ENCODE data around the gene IL17RE. TPM values are rescaled to one million over a fixed set of nuclear protein-coding genes. Genes with fewer than 3 reads are reported as not detected.
A peak's percentile ranks its signal among the peaks of the same experiment; 100 is the strongest.
"Not testable (repeated sequence)": the region's sequence is repeated elsewhere in the genome, so short reads cannot be mapped to it uniquely, and the experiment has no call there.

The IL17RE gene
- total RNA-seq (2022): 77.3 and 82.9 TPM in 2 replicates
- percentile 84 among the genes with signal in this experiment for Bru-seq, nascent RNA
- percentile 83 among the genes with signal in this experiment for BruChase-seq, experiment 1, labeled RNA remaining after a 2-hour chase
- BruChase-seq, experiment 2, labeled RNA remaining after a 6-hour chase: percentile 82 among the genes with signal in this experiment
- long read RNA-seq, partial matches to known transcripts: 1 of 9 reads
- long read RNA-seq, other reads (novel, unspliced or antisense): 8 of 9 reads

GRCh38 chr3:9902372-9903237, at the start of gene IL17RE:
TSS of gene IL17RE (plus strand) at chr3:9902848. CDS start at chr3:9902933, 85 bp downstream.
- no peaks in the 10 kb centered on the region for H3K27me3 ChIP-seq (replicated peaks; ENCODE audit: control insufficient read depth, insufficient read depth, low read length)
- intact Hi-C loops (cut with micrococcal nuclease; ENCODE audit: unreplicated experiment): loop anchor here (1.0 kb wide), 4 partner anchors 13 to 54 kb away; partner anchors contain the start of gene CRELD1
- peak within 1 kb of the TSS; percentile 90 for H3K27ac Mint-ChIP-seq (ENCODE audit: unreplicated experiment)
- ChIA-PET CTCF (interaction anchor here (0.7 to 3.1 kb wide), 5 partner anchors 13 to 44 kb away, joined by 3 to 14 read pairs (median 5); partner anchors contain the start of gene IL17RC), POLR2A (interaction anchor here (0.5 to 2.2 kb wide), 6 partner anchors 10 to 110 kb away, joined by 3 to 30 read pairs (median 8); partner anchors contain the start of genes ARPC4, CRELD1 and IL17RC)
- no TSS peak for BruUV-seq (replicated peaks)
- no peaks in the 10 kb centered on the region for H3K27me3 Mint-ChIP-seq (ENCODE audit: insufficient read depth, unreplicated experiment)
- H3K36me3 ChIP-seq (ENCODE audit: control insufficient read depth, insufficient read depth, low read length): no peaks in the 10 kb centered on the region; the same call in none of the 2 replicates
- peak within 1 kb of the TSS; percentile 54 for H3K4me3 ChIP-seq (ENCODE audit: low read depth, low read length)
- H3K36me3 Mint-ChIP-seq (ENCODE audit: insufficient read depth, unreplicated experiment): peaks cover 50% of the 10 kb centered on the region
- H3K4me3 Mint-ChIP-seq (ENCODE audit: unreplicated experiment): peak within 1 kb of the TSS; percentile 94
- peaks cover 4% of the 10 kb centered on the region for H3K9me3 ChIP-seq
- peaks cover 50% of the 10 kb centered on the region for H3K4me1 ChIP-seq
- peaks cover 23% of the 10 kb centered on the region for H3K4me1 Mint-ChIP-seq (ENCODE audit: low read depth, unreplicated experiment)
- peak; percentile 78 to 79 for DNase-seq
- TF ChIP-seq, protein P1, sequence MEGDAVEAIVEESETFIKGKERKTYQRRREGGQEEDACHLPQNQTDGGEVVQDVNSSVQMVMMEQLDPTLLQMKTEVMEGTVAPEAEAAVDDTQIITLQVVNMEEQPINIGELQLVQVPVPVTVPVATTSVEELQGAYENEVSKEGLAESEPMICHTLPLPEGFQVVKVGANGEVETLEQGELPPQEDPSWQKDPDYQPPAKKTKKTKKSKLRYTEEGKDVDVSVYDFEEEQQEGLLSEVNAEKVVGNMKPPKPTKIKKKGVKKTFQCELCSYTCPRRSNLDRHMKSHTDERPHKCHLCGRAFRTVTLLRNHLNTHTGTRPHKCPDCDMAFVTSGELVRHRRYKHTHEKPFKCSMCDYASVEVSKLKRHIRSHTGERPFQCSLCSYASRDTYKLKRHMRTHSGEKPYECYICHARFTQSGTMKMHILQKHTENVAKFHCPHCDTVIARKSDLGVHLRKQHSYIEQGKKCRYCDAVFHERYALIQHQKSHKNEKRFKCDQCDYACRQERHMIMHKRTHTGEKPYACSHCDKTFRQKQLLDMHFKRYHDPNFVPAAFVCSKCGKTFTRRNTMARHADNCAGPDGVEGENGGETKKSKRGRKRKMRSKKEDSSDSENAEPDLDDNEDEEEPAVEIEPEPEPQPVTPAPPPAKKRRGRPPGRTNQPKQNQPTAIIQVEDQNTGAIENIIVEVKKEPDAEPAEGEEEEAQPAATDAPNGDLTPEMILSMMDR (IDR thresholded peaks at IDR 0.05; ENCODE audit: insufficient read depth in 1 of 2, low read depth in 1 of 2, low read length in 1 of 2, severe bottlenecking in 1 of 2, unreplicated experiment in 1 of 2): no peak
- no peaks in the 10 kb centered on the region for H3K9me3 Mint-ChIP-seq (ENCODE audit: unreplicated experiment)

- POLR2A ChIA-PET: interaction anchor here (0.6 kb wide), 1 partner anchor 17 kb away, joined by 5 read pairs; no protein-coding TSS in a partner anchor
- H3K36me3 Mint-ChIP-seq (ENCODE audit: insufficient read depth, unreplicated experiment); intact Hi-C loops (cut with micrococcal nuclease; ENCODE audit: unreplicated experiment); H3K27me3 Mint-ChIP-seq (ENCODE audit: insufficient read depth, unreplicated experiment); H3K4me3 Mint-ChIP-seq (ENCODE audit: unreplicated experiment); H3K27ac Mint-ChIP-seq (ENCODE audit: unreplicated experiment); H3K36me3 ChIP-seq (ENCODE audit: control insufficient read depth, insufficient read depth, low read length); H3K27me3 ChIP-seq (replicated peaks; ENCODE audit: control insufficient read depth, insufficient read depth, low read length); DNase-seq; H3K4me1 Mint-ChIP-seq (ENCODE audit: low read depth, unreplicated experiment); H3K4me3 ChIP-seq (ENCODE audit: low read depth, low read length); BruUV-seq (replicated peaks); H3K9me3 Mint-ChIP-seq (ENCODE audit: unreplicated experiment); H3K9me3 ChIP-seq: not testable (repeated sequence)
- CTCF ChIA-PET: interaction anchor here (0.6 kb wide), 1 partner anchor 15 kb away, joined by 3 read pairs; no protein-coding TSS in a partner anchor
- peaks cover 11% of the 10 kb centered on the region for H3K4me1 ChIP-seq
Observed at GRCh38 chr3:9854291-9854940, 48.2 kb upstream of the IL17RE start.

DNA sequence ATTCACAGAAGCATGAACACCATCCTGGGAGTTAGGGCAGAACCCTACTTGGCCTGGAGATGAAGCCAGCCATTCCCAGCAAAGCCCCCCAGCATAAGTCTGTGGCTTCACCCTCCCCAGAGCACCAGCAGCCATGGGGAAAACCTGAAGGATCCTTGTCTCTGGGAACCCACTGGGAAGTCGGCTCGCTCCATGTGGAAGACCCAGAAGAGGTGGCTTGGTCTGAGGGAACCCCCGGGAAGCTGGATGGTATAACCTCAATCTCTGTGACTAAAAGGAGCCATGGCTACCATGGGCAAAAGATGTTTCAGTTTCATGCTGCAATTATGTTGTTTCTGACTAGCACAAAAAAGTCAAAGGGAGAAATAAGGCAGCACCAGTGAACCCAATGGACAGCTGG, 47.1 kb upstream of the IL17RE start:
- H3K36me3 Mint-ChIP-seq (ENCODE audit: insufficient read depth, unreplicated experiment): no peaks in the 10 kb centered on the region
- H3K36me3 ChIP-seq (ENCODE audit: control insufficient read depth, insufficient read depth, low read length): no peaks in the 10 kb centered on the region
- H3K4me1 ChIP-seq: peaks cover 5% of the 10 kb centered on the region; the same call in 1 of the 2 replicates
- DNase-seq: no peak
- H3K4me1 Mint-ChIP-seq (ENCODE audit: low read depth, unreplicated experiment): no peaks in the 10 kb centered on the region
- H3K27ac Mint-ChIP-seq (ENCODE audit: unreplicated experiment): no peak overlapping the region
- H3K27me3 ChIP-seq (replicated peaks; ENCODE audit: control insufficient read depth, insufficient read depth, low read length): no peaks in the 10 kb centered on the region
- H3K9me3 ChIP-seq: no peaks in the 10 kb centered on the region
- CTCF ChIA-PET: no interaction called here
- no TSS peak for BruUV-seq (replicated peaks)
- no peak overlapping the region for H3K4me3 ChIP-seq (ENCODE audit: low read depth, low read length)
- no peaks in the 10 kb centered on the region for H3K27me3 Mint-ChIP-seq (ENCODE audit: insufficient read depth, unreplicated experiment)
- POLR2A ChIA-PET: no interaction called here
- TF ChIP-seq, protein P1 (IDR thresholded peaks at IDR 0.05; ENCODE audit: insufficient read depth in 1 of 2, low read depth in 1 of 2, low read length in 1 of 2, severe bottlenecking in 1 of 2, unreplicated experiment in 1 of 2): no peak
- intact Hi-C loops (cut with micrococcal nuclease; ENCODE audit: unreplicated experiment): no loop called here
- H3K4me3 Mint-ChIP-seq (ENCODE audit: unreplicated experiment): no peak overlapping the region
- H3K9me3 Mint-ChIP-seq (ENCODE audit: unreplicated experiment): no peaks in the 10 kb centered on the region
